Suprapubic skin (tissue), 4 donors: Measurements from ENCODE around the gene TMEFF2. TPM values are rescaled to one million over a fixed set of nuclear protein-coding genes. Genes with fewer than 3 reads are reported as not detected.

Source experiments
- DNase-seq, 2 donors: peaks; one replicate each; pipeline ENCODE4 v3.0.0-alpha.2; 2019; ENCODE audit warnings: low spot score in 2 of 2
- H3K27ac ChIP-seq: fragments of 200-600 bp; sonication (generic); one replicate; pipeline ENCODE4 v1.5.1; 2019
- H3K27me3 ChIP-seq: fragments of 200-600 bp; sonication (generic); one replicate; pipeline ENCODE4 v1.5.1; 2019
- H3K36me3 ChIP-seq: fragments of 200-600 bp; sonication (generic); one replicate; pipeline ENCODE4 v1.5.1; 2019
- H3K4me1 ChIP-seq: fragments of 200-600 bp; sonication (generic); one replicate; pipeline ENCODE4 v1.5.1; 2019
- H3K4me3 ChIP-seq: fragments of 200-600 bp; sonication (generic); one replicate; pipeline ENCODE4 v1.5.1; 2019; ENCODE audit warnings: mild to moderate bottlenecking
- H3K9me3 ChIP-seq: fragments of 200-600 bp; sonication (generic); one replicate; pipeline ENCODE4 v1.5.1; 2019
- EP300 ChIP-seq: sonication (generic); formaldehyde crosslinking; IDR thresholded peaks from one replicate; pipeline ENCODE4 v1.6.1; 2017; ENCODE audit warnings: antibody characterized with exemption
- POLR2A ChIP-seq, 2 donors: fragments of 450-650 bp; IDR thresholded peaks; one replicate each; pipeline ENCODE4 v1.6.1; 2017; ENCODE audit warnings: antibody characterized with exemption in 2 of 2, mild to moderate bottlenecking in 2 of 2, moderate library complexity in 2 of 2
- POLR2AphosphoS5 ChIP-seq, 3 donors: sonication (generic); formaldehyde crosslinking; IDR thresholded peaks; one replicate each; pipeline ENCODE4 v1.6.1; 2017; ENCODE audit warnings: antibody characterized with exemption in 3 of 3
- WGBS: methylation state at CpG from one replicate; pipeline ENCODE4 v1.1.5; 2018; 5-methylcytosine and 5-hydroxymethylcytosine counted together
- total RNA-seq, 4 donors: library from RNA; depleted of rRNA; stranded (reverse); fragments of >200 nt; gene quantifications; one replicate each; pipeline ENCODE4 v1.1.0, GENCODE V29; 2016
- TF ChIP-seq, protein P1 (sequence below), 2 donors: fragments of 200-600 bp in 1 of 2; fragments of 450-650 bp in 1 of 2; sonication (generic) in 1 of 2; IDR thresholded peaks; one replicate each; pipeline ENCODE4 v1.5.1; 2016 to 2019; ENCODE audit warnings: antibody characterized with exemption in 2 of 2, mild to moderate bottlenecking in 1 of 2, moderate library complexity in 1 of 2

TMEFF2 gene
- total RNA-seq, 4 donors from 2014 or later, result 0.36 TPM; not detected in 3

DNA sequence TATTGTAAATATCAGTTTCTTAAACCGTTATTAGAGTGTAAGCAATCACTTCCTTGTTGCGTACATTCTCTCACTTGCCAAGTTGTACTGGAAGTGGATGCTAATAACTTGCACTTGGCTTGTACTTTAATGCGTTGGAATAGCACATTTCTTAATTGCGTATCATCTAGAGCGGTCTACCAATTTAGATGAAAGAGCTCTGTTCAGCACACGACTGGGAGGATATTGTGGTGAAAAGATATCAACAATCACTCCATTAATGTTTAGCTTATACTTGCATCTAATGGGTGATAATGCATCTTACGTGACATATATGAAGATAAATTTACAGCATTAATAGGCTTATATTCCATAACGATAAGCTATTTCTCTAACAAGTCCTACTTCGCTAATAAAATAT lies 11.7 kb upstream of the TMEFF2 start:
- H3K27ac ChIP-seq, result no peak overlapping the region
- TF ChIP-seq POLR2AphosphoS5 (IDR thresholded peaks at IDR 0.05) (no peak), POLR2A (IDR thresholded peaks at IDR 0.05) (no peak), EP300 (no peak)
- TF ChIP-seq, protein P1, sequence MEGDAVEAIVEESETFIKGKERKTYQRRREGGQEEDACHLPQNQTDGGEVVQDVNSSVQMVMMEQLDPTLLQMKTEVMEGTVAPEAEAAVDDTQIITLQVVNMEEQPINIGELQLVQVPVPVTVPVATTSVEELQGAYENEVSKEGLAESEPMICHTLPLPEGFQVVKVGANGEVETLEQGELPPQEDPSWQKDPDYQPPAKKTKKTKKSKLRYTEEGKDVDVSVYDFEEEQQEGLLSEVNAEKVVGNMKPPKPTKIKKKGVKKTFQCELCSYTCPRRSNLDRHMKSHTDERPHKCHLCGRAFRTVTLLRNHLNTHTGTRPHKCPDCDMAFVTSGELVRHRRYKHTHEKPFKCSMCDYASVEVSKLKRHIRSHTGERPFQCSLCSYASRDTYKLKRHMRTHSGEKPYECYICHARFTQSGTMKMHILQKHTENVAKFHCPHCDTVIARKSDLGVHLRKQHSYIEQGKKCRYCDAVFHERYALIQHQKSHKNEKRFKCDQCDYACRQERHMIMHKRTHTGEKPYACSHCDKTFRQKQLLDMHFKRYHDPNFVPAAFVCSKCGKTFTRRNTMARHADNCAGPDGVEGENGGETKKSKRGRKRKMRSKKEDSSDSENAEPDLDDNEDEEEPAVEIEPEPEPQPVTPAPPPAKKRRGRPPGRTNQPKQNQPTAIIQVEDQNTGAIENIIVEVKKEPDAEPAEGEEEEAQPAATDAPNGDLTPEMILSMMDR (IDR thresholded peaks at IDR 0.05), result no peak
- DNase-seq, result no peak
- no peaks in the 10 kb centered on the region for H3K9me3 ChIP-seq
- no peaks in the 10 kb centered on the region for H3K27me3 ChIP-seq
- H3K36me3 ChIP-seq, result no peaks in the 10 kb centered on the region
- no peak overlapping the region for H3K4me3 ChIP-seq
- H3K4me1 ChIP-seq, result no peaks in the 10 kb centered on the region
- 85% methylated on average over 9 of the region's 9 CpGs for WGBS

DNA sequence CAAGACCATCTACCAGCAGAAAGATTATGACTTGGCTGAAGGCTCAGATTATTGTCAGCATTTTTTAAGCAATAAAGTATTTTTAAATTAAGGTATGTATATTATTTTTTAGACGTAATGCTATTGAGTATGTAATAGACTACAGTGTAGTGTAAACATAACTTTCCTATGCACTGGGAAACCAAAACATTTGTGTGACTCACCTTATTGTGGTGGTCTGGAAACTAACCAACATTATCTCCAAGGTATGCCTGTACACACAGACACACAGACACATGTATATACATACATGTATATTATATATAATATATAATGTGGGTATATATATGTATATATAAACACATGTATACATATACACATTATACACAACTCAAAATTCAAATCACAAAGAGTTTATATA lies 9.1 kb upstream of the TMEFF2 start:
- Histone ChIP-seq H3K9me3 (no peaks in the 10 kb centered on the region), H3K27me3 (peaks cover 13% of the 10 kb centered on the region), H3K4me1 (no peaks in the 10 kb centered on the region), H3K4me3 (no peak overlapping the region), H3K27ac (no peak overlapping the region), H3K36me3 (no peaks in the 10 kb centered on the region)
- no peak for DNase-seq
- TF ChIP-seq EP300, result no peak
- TF ChIP-seq POLR2A (IDR thresholded peaks at IDR 0.05), result no peak
- TF ChIP-seq, protein P1 (IDR thresholded peaks at IDR 0.05), result no peak
- TF ChIP-seq POLR2AphosphoS5 (IDR thresholded peaks at IDR 0.05), result no peak
- 78% methylated on average over 1 of the region's 1 CpG for WGBS

DNA sequence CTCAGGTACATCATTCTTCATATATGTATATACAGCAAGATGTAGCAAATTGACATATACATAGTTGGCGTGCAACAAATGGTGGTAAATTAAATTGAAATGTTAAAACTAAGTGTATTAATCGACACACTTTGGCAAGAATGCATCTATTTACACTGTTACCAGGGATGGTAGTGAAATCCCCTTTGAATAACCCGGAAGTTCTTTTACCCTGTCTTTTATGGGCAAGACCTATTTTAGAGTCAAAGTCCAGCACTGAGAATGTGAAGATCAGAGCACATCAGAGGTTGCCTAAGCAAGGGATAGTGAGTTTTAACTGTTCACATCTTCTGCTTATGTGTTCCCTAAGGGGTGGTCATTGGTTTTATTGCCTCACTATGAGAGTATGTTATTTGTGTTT lies 7.6 kb upstream of the TMEFF2 start:
- no peak overlapping the region for H3K4me3 ChIP-seq
- no peaks in the 10 kb centered on the region for H3K4me1 ChIP-seq
- H3K36me3 ChIP-seq, result no peaks in the 10 kb centered on the region
- WGBS, result 94% methylated on average over 3 of the region's 3 CpGs
- DNase-seq, result no peak
- no peak for TF ChIP-seq EP300
- TF ChIP-seq, protein P1 (IDR thresholded peaks at IDR 0.05), result no peak
- TF ChIP-seq POLR2A (IDR thresholded peaks at IDR 0.05), result no peak
- TF ChIP-seq POLR2AphosphoS5 (IDR thresholded peaks at IDR 0.05), result no peak
- H3K27me3 ChIP-seq, result peaks cover 28% of the 10 kb centered on the region
- no peak overlapping the region for H3K27ac ChIP-seq
- no peaks in the 10 kb centered on the region for H3K9me3 ChIP-seq

DNA sequence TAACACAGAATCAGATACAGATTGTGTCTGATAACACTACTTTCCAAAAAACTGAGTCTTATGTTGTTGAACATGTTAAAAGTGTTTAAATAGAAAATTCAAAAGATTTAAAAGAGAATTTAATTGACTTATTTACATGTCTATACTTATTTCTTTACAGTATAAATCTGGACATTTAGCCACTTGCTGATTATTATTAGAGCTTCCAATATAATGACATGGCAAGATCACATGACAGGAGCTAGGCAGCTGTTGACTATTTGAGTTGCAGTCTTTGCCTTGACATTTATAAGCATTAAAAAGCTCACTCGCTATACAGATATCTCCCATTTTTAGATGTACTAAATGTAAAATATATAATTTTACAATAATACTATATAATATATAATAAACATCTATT lies 6.4 kb upstream of the TMEFF2 start:
- H3K4me1 ChIP-seq, result peaks cover 3% of the 10 kb centered on the region
- TF ChIP-seq POLR2A (IDR thresholded peaks at IDR 0.05), result no peak
- TF ChIP-seq EP300, result no peak
- no peak for TF ChIP-seq POLR2AphosphoS5 (IDR thresholded peaks at IDR 0.05)
- TF ChIP-seq, protein P1 (IDR thresholded peaks at IDR 0.05), result no peak
- 96% methylated on average over 1 of the region's 1 CpG for WGBS
- H3K9me3 ChIP-seq, result no peaks in the 10 kb centered on the region
- H3K4me3 ChIP-seq, result no peak overlapping the region
- peaks cover 41% of the 10 kb centered on the region for H3K27me3 ChIP-seq
- DNase-seq, result no peak
- H3K36me3 ChIP-seq, result no peaks in the 10 kb centered on the region
- no peak overlapping the region for H3K27ac ChIP-seq

DNA sequence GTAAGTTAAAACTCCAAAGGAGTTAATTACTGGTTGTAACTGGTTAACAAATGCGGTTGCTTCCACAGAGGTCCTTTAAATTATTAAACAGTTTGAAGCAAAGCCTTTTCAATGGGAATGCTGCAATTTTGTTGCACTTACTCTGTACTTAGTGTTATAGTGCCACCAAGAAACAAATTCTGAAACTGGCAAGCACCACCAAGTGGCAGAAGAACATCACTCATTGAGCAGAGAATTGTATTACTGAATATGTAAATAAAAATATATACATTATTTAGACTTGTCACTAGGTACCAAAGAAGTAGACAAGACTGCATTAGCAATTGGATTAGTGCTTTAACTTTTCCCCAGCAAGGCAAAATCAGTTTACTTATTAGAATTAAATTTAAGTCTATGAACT lies 2.6 kb upstream of the TMEFF2 start:
- no peak for DNase-seq
- no peak for TF ChIP-seq POLR2AphosphoS5 (IDR thresholded peaks at IDR 0.05)
- TF ChIP-seq POLR2A (IDR thresholded peaks at IDR 0.05), result no peak
- TF ChIP-seq, protein P1 (IDR thresholded peaks at IDR 0.05), result no peak
- no peak overlapping the region for H3K4me3 ChIP-seq
- WGBS, result 59% methylated on average over 1 of the region's 1 CpG
- peaks cover 78% of the 10 kb centered on the region for H3K27me3 ChIP-seq
- peaks cover 28% of the 10 kb centered on the region for H3K4me1 ChIP-seq
- no peak overlapping the region for H3K27ac ChIP-seq
- H3K36me3 ChIP-seq, result no peaks in the 10 kb centered on the region
- no peaks in the 10 kb centered on the region for H3K9me3 ChIP-seq
